GM20000 (cell line): ENCODE results near the gene CCDC78.

Source experiments
- DNase-seq: peaks from one replicate; pipeline ENCODE4 v3.0.0; 2012; ENCODE audit warnings: low spot score
- CTCF ChIP-seq: IDR thresholded peaks from 2 replicates; pipeline ENCODE4 v1.5.1; 2012; ENCODE audit warnings: mild to moderate bottlenecking, control low read depth; ENCODE audit errors: extremely low read depth, missing control alignments

Gene CCDC78

GRCh38 chr16:726438-727290, at the start of gene CCDC78, which contains the start of gene HAGHL:
CCDC78 (minus strand) TSS chr16:726443; CDS start chr16:726367, 76 bp downstream.
HAGHL (plus strand) TSS chr16:727106; CDS start chr16:727510, 404 bp downstream.
- DNase-seq: peak; percentile 92

GRCh38 chr16:775236-775796, 49.1 kb upstream of the CCDC78 start:
- no peak for DNase-seq
- no peak for TF ChIP-seq CTCF

More at GRCh38 chr16:726438-727290, at the start of gene CCDC78, which contains the start of gene HAGHL:
- TF ChIP-seq CTCF: no peak

- TF ChIP-seq CTCF: no peak
- DNase-seq: no peak
Measured at GRCh38 chr16:774086-775001, 48.1 kb upstream of the CCDC78 start.

- DNase-seq: no peak
- TF ChIP-seq CTCF: no peak
Measured at GRCh38 chr16:772959-773358, 46.7 kb upstream of the CCDC78 start.

- DNase-seq: no peak
- no peak for TF ChIP-seq CTCF
Measured at GRCh38 chr16:770411-770810, 44.2 kb upstream of the CCDC78 start.

- TF ChIP-seq CTCF: no peak
- no peak for DNase-seq
Measured at GRCh38 chr16:769934-770333, 43.7 kb upstream of the CCDC78 start.
